K562 (cell line): ENCODE measurements around the gene TFCP2. TPM values are rescaled to one million over a fixed set of nuclear protein-coding genes. Genes with fewer than 3 reads are reported as not detected.

Experiments used
- ATAC-seq: fragments of 200-7000 bp; cut with Tn5 transposase; 3 replicates; pipeline ENCODE4 v1.9.1; 2020; ENCODE audit warnings: moderate library complexity
- BruUV-seq: library from RNA; stranded (reverse); fragments of 400-500 nt; replicated peaks from 2 replicates; lab custom pipeline; 2021; lab: Mats Ljungman, UMichigan
- CTCF ChIA-PET: fragments of 300-600 bp; formaldehyde crosslinking; extraction: SDS; loops from one replicate; lab custom pipeline; 2021; ENCODE audit warnings: low intra/inter-chr PET ratio; lab: Yijun Ruan, JAX
- POLR2A ChIA-PET: fragments of 300-600, 350-650 bp; sonication (Branson Sonifier 250); formaldehyde crosslinking; extraction: SDS; loops from one replicate; lab custom pipeline; 2021; ENCODE audit warnings: antibody characterized with exemption, inconsistent platforms; lab: Yijun Ruan, JAX
- DNase-seq, 4 experiments: peaks; one replicate each; pipeline versions ENCODE4 v3.0.0 to v3.0.0-alpha.2; 2011 to 2018; ENCODE audit warnings: low spot score in 3 of 4, mixed read lengths in 3 of 4; ENCODE audit errors: extremely low read depth in 1 of 4
- FAIRE-seq: peaks from 2 replicates; lab custom pipeline; 2011; peaks lifted over from hg19 to GRCh38; lab: Jason Lieb, UNC
- H2AFZ ChIP-seq: 2 replicates; pipeline ENCODE4 v1.6.0; 2011; ENCODE audit warnings: low read depth, low read length, control low read depth, inconsistent platforms
- H3K27ac ChIP-seq: fragments of 200-600 bp; 3 replicates; pipeline ENCODE4 v1.8.0; 2011; ENCODE audit warnings: low read depth, mild to moderate bottlenecking, control low read depth, inconsistent platforms, low read length, moderate library complexity, mixed read lengths; ENCODE audit errors: extremely low read depth
- H3K27me3 ChIP-seq, 2 experiments: fragments of 300-600 bp in 1 of 2; 2 replicates in 1 of 2; 3 replicates in 1 of 2; pipeline versions ENCODE4 v1.6.0 to v1.8.0; 2011; ENCODE audit warnings: inconsistent platforms in 2 of 2, low read length in 2 of 2, mild to moderate bottlenecking in 1 of 2, mixed read lengths in 1 of 2, moderate library complexity in 1 of 2; ENCODE audit not compliant: control insufficient read depth in 2 of 2, insufficient read depth in 2 of 2
- H3K36me3 ChIP-seq: fragments of 300-600 bp; 3 replicates; pipeline ENCODE4 v1.8.0; 2011; ENCODE audit warnings: mild to moderate bottlenecking, low read length, inconsistent platforms; ENCODE audit not compliant: control insufficient read depth, insufficient read depth
- H3K4me1 ChIP-seq, 2 experiments: fragments of 200-600 bp in 1 of 2; replicated peaks in 1 of 2; 2 replicates in 1 of 2; 3 replicates in 1 of 2; pipeline versions ENCODE4 v1.5.1 to v1.8.0; 2011; ENCODE audit warnings: inconsistent platforms in 2 of 2, low read length in 2 of 2, mild to moderate bottlenecking in 1 of 2, mixed read lengths in 1 of 2, moderate library complexity in 1 of 2; ENCODE audit not compliant: control insufficient read depth in 2 of 2, insufficient read depth in 2 of 2
- H3K4me2 ChIP-seq: 2 replicates; pipeline ENCODE4 v1.6.1; 2011; ENCODE audit warnings: low read length, control low read depth, inconsistent platforms, mixed read lengths; ENCODE audit not compliant: insufficient read depth
- H3K4me3 ChIP-seq: fragments of 200-600 bp; sonication (generic), shearing (Covaris generic); 2 replicates; pipeline ENCODE4 v1.5.1; 2016; ENCODE audit warnings: control low read depth, inconsistent platforms
- H3K79me2 ChIP-seq: fragments of 200-600 bp; 3 replicates; pipeline ENCODE4 v1.8.0; 2011; ENCODE audit warnings: low read length, inconsistent platforms; ENCODE audit not compliant: control insufficient read depth, insufficient read depth
- H3K9ac ChIP-seq, 2 experiments: 2 replicates each; pipeline versions ENCODE4 v1.6.0 to v1.6.1; 2011; ENCODE audit warnings: low read depth in 2 of 2, low read length in 2 of 2, control low read depth in 1 of 2, inconsistent platforms in 1 of 2, mild to moderate bottlenecking in 1 of 2, mixed read lengths in 1 of 2; ENCODE audit not compliant: insufficient read depth in 1 of 2
- H3K9me1 ChIP-seq: one replicate; pipeline ENCODE4 v1.6.0; 2011; ENCODE audit warnings: inconsistent platforms, mild to moderate bottlenecking, low read length, moderate library complexity; ENCODE audit not compliant: control insufficient read depth, insufficient read depth
- H3K9me3 ChIP-seq: replicated peaks from 2 replicates; pipeline ENCODE4 v1.5.1; 2011; ENCODE audit warnings: low read depth, low read length, inconsistent platforms; ENCODE audit not compliant: control insufficient read depth, insufficient read depth
- H4K20me1 ChIP-seq: replicated peaks from 2 replicates; pipeline ENCODE4 v1.6.1; 2011; ENCODE audit warnings: low read length, inconsistent platforms, mixed read lengths; ENCODE audit not compliant: control insufficient read depth, insufficient read depth
- CBFB ChIP-seq: sonication (generic); formaldehyde crosslinking; IDR thresholded peaks from 2 replicates; pipeline ENCODE4 v1.4.0; 2020; ENCODE audit warnings: mild to moderate bottlenecking, missing genetic modification reagents
- KDM1A ChIP-seq, 2 experiments: fragments of 450-650 bp; IDR thresholded peaks; 2 replicates each; pipeline ENCODE4 v1.6.1; 2016; ENCODE audit warnings: mild to moderate bottlenecking in 2 of 2
- RCOR1 ChIP-seq, 2 experiments: IDR thresholded peaks; 2 replicates each; pipeline ENCODE4 v1.6.1; 2012; ENCODE audit warnings: low read depth in 2 of 2, low read length in 2 of 2, borderline replicate concordance in 1 of 2, improper control_type of control experiment in 1 of 2
- ZC3H4 ChIP-seq: sonication (generic); formaldehyde crosslinking; IDR thresholded peaks from 2 replicates; pipeline ENCODE4 v1.9.0; 2021; ENCODE audit warnings: missing genetic modification reagents, borderline replicate concordance
- ZFX ChIP-seq: sonication (generic); formaldehyde crosslinking; IDR thresholded peaks from 2 replicates; pipeline ENCODE4 v1.8.0; 2022; ENCODE audit warnings: mild to moderate bottlenecking, missing genetic modification reagents, moderate library complexity
- WGBS: fragments of 100-300 bp; shearing (Covaris generic); methylation state at CpG from one replicate; pipeline ENCODE4 v1.1.6; 2016; ENCODE audit warnings: low coverage, mixed read lengths; ENCODE audit not compliant: insufficient coverage; ENCODE audit errors: missing lambda C conversion rate; 5-methylcytosine and 5-hydroxymethylcytosine counted together
- in situ Hi-C: fragments of 300-500 bp; cut with MboI; formaldehyde crosslinking; loops from 4 replicates; pipeline ENCODE4 v1.15.0; 2018; ENCODE audit warnings: inconsistent platforms, mixed read lengths
- intact Hi-C: fragments of 100-400 bp; cut with micrococcal nuclease; formaldehyde crosslinking; loops from 2 replicates; pipeline ENCODE4 v1.14.2; 2022
- polyA plus RNA-seq, 8 experiments: library from polyadenylated mRNA; depleted of rRNA in 4 of 8; stranded (reverse) in 5 of 8; unstranded in 3 of 8; fragments of >200 nt; fragmentation: Nextera tagmentation in 2 of 8; fragmentation: Illumina TruSeq in 1 of 8; extraction: Ambion mirVana in 2 of 8; extraction: Trizol in 1 of 8; gene quantifications; 2 replicates each; pipeline versions ENCODE4 v1.2.1 to v1.2.3, GENCODE V29; 2011 to 2014; ENCODE audit warnings: inconsistent platforms in 1 of 8, missing spikeins in 1 of 8
- total RNA-seq, 7 experiments: library from RNA; depleted of rRNA in 6 of 7; stranded (reverse); fragments of >200 nt in 6 of 7; fragmentation: Illumina TruSeq in 2 of 7; extraction: Trizol in 2 of 7; gene quantifications; 2 replicates each; pipeline versions ENCODE4 v1.2.1 to v1.2.3, GENCODE V29; 2011 to 2021; ENCODE audit warnings: low replicate concordance in 1 of 7
- TF ChIP-seq, protein P1 (sequence below): fragments of 450-650 bp; IDR thresholded peaks from 2 replicates; pipeline ENCODE4 v1.6.1; 2017; ENCODE audit warnings: mild to moderate bottlenecking, moderate library complexity
- TF ChIP-seq, protein P2 (sequence below): sonication (generic); IDR thresholded peaks from 2 replicates; pipeline ENCODE4 v1.6.1; 2016

The TFCP2 gene
- total and polyA plus RNA-seq, 9 of the 15 experiments (the other 6 are each of a cell fraction or from before 2014, with no cell fraction given): 8.0 to 38.9 (median 19.3) TPM

DNA sequence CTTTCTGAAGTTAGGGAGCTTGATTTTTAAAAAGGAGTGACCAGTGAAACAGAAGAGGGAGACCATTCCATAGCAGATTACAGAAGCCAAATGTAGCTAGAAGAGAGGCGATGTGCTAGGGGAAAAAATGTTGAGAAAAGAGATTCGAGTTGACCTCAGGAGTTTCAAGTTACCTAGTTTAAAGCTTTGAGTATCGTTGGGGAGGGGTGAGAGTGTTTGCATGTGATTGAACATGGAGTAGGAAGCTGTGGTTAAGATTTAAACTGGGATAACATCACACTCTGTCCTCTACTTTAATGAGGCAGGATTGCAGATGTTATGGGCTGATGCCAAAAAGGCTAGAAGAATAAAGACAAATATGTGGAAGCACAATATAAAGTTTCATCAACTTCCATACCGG, 121.1 kb downstream of the TFCP2 start:
- WGBS: 58% methylated on average over 4 of the region's 4 CpGs

More for the DNA sequence above, 121.1 kb downstream of the TFCP2 start:
- Histone ChIP-seq H3K4me3 (no peak overlapping the region), H3K9ac (no peak overlapping the region), H3K4me1 (peaks cover 4 to 10% of the 10 kb centered on the region in 2 experiments; a peak in 4 of 5 replicates), H3K9me1 (no peaks in the 10 kb centered on the region), H2AFZ (no peak overlapping the region), H3K27me3 (no peaks in the 10 kb centered on the region), H3K27ac (no peak overlapping the region), H4K20me1 (no peaks in the 10 kb centered on the region), H3K4me2 (no peak overlapping the region), H3K36me3 (peaks cover 66% of the 10 kb centered on the region), H3K79me2 (peaks cover 32% of the 10 kb centered on the region), H3K9me3 (no peaks in the 10 kb centered on the region)
- in situ Hi-C loops (no loop called here), intact Hi-C loops (no loop called here)
- POLR2A ChIA-PET: interaction anchor here (0.8 to 1.9 kb wide), 3 partner anchors 10 to 31 kb away, joined by 4 to 10 read pairs (median 7); partner anchors contain the start of genes CSRNP2 and SLC11A2
- TF ChIP-seq KDM1A (IDR thresholded peaks at IDR 0.05): peak; percentile 44 to 65; a peak in 2 of 4 replicates
- 0 out of 4 replicates have a peak, but pooled peaks of 1 of the 2 experiments have one; percentile 30 for TF ChIP-seq RCOR1 (IDR thresholded peaks at IDR 0.05; ENCODE audit: borderline replicate concordance in 1 of 2, low read depth in 2 of 2, low read length in 2 of 2)
- TF ChIP-seq ZFX (CRISPR knock-in tag): peak; percentile 16; the same call in 1 of the 2 replicates
- TF ChIP-seq, protein P1, sequence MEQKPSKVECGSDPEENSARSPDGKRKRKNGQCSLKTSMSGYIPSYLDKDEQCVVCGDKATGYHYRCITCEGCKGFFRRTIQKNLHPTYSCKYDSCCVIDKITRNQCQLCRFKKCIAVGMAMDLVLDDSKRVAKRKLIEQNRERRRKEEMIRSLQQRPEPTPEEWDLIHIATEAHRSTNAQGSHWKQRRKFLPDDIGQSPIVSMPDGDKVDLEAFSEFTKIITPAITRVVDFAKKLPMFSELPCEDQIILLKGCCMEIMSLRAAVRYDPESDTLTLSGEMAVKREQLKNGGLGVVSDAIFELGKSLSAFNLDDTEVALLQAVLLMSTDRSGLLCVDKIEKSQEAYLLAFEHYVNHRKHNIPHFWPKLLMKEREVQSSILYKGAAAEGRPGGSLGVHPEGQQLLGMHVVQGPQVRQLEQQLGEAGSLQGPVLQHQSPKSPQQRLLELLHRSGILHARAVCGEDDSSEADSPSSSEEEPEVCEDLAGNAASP: no peak
- no peak for TF ChIP-seq ZC3H4
- TF ChIP-seq, protein P2, sequence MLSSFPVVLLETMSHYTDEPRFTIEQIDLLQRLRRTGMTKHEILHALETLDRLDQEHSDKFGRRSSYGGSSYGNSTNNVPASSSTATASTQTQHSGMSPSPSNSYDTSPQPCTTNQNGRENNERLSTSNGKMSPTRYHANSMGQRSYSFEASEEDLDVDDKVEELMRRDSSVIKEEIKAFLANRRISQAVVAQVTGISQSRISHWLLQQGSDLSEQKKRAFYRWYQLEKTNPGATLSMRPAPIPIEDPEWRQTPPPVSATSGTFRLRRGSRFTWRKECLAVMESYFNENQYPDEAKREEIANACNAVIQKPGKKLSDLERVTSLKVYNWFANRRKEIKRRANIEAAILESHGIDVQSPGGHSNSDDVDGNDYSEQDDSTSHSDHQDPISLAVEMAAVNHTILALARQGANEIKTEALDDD: 0 out of 2 replicates have a peak, but pooled peaks have one; percentile 39
- no peak for TF ChIP-seq CBFB (CRISPR knock-in tag)
- CTCF ChIA-PET: no interaction called here
- DNase-seq (no peak), FAIRE-seq (no peak), ATAC-seq (no peak)
- no TSS peak for BruUV-seq
